PC-3 (cell line): Measurements from ENCODE around the gene NBAS.

Source experiments
- CTCF ChIP-seq: fragments of 300-600 bp; sonication (generic); conservative IDR thresholded peaks from 2 replicates; pipeline ENCODE4 v1.5.1; 2017; ENCODE audit warnings: antibody characterized with exemption, low read depth, mild to moderate bottlenecking, low read length
- EZH2 ChIP-seq: fragments of 300-600 bp; sonication (generic); IDR thresholded peaks from one replicate; pipeline ENCODE4 v1.6.1; 2017; ENCODE audit warnings: antibody characterized with exemption, mild to moderate bottlenecking, low read length; ENCODE audit not compliant: unreplicated experiment
- EZH2phosphoT487 ChIP-seq: fragments of 300-600 bp; sonication (generic); IDR thresholded peaks from 2 replicates; pipeline ENCODE4 v1.6.1; 2018; ENCODE audit warnings: mild to moderate bottlenecking, antibody characterized with exemption, low read length, borderline replicate concordance

- no peak for TF ChIP-seq CTCF
- TF ChIP-seq EZH2, result no peak
- TF ChIP-seq EZH2phosphoT487, result no peak
These were observed 40.8 kb downstream of the NBAS start for GRCh38 chr2:15520346-15520745.
